GM12878 (cell line): ENCODE measurements around the gene LTK. TPM values are rescaled to one million over a fixed set of nuclear protein-coding genes. Genes with fewer than 3 reads are reported as not detected.

Experiments used
- CEBPZ ChIP-seq: fragments of 150-350 bp; IDR thresholded peaks from 2 replicates; pipeline ENCODE4 v1.6.1; 2016; ENCODE audit warnings: low read depth, low read length
- CTCF ChIP-seq, 3 experiments: IDR thresholded peaks in 2 of 3; conservative IDR thresholded peaks in 1 of 3; 2 replicates each; pipeline ENCODE4 v1.5.1; 2011; ENCODE audit warnings: low read depth in 3 of 3, low read length in 3 of 3, mild to moderate bottlenecking in 3 of 3, control low read depth in 2 of 3, moderate library complexity in 2 of 3, inconsistent platforms in 1 of 3, mixed read lengths in 1 of 3; ENCODE audit not compliant: control insufficient read depth in 2 of 3, insufficient read depth in 1 of 3; ENCODE audit errors: extremely low read depth in 1 of 3
- USF1 ChIP-seq: IDR thresholded peaks from 2 replicates; pipeline ENCODE4 v1.6.1; 2011; ENCODE audit warnings: borderline replicate concordance, low read depth, mild to moderate bottlenecking, moderate library complexity, mixed read lengths, low read length; ENCODE audit not compliant: insufficient read depth; ENCODE audit errors: extremely low read length
- ZBTB4 ChIP-seq: fragments of 450-650 bp; formaldehyde crosslinking; IDR thresholded peaks from 2 replicates; pipeline ENCODE4 v1.4.0; 2022; ENCODE audit warnings: mild to moderate bottlenecking, moderate library complexity
- polyA plus RNA-seq, 11 experiments: library from polyadenylated mRNA; depleted of rRNA in 4 of 11; unstranded in 6 of 11; stranded (reverse) in 5 of 11; fragments of >200 nt; fragmentation: Nextera tagmentation in 4 of 11; fragmentation: Illumina TruSeq in 1 of 11; extraction: Ambion mirVana in 4 of 11; extraction: Trizol in 1 of 11; gene quantifications; 1 replicate in 1 of 11; 2 replicates in 10 of 11; pipeline versions ENCODE4 v1.2.1 to v1.2.3, GENCODE V29; 2011 to 2016; ENCODE audit warnings: inconsistent platforms in 2 of 11, missing spikeins in 2 of 11, low read depth in 1 of 11
- total RNA-seq, 4 experiments: library from RNA; depleted of rRNA in 3 of 4; stranded (reverse); fragments of >200 nt in 3 of 4; fragmentation: Illumina TruSeq in 1 of 4; extraction: Trizol in 1 of 4; gene quantifications; 2 replicates each; pipeline versions ENCODE4 v1.2.1 to v1.2.3, GENCODE V29; 2013 to 2021

LTK gene
- total and polyA plus RNA-seq, 10 of the 15 experiments (the other 5 are each of a cell fraction or from before 2014, with no cell fraction given), result 0.07 to 0.80 (median 0.20) TPM; not detected in 1

- TF ChIP-seq CTCF (IDR thresholded peaks at IDR 0.05 in 2 of 3, conservative IDR thresholded peaks at IDR 0.05 in 1 of 3; ENCODE audit: control insufficient read depth in 2 of 3, extremely low read depth in 1 of 3, insufficient read depth in 1 of 3, low read depth in 3 of 3, low read length in 3 of 3) (no peak), ZBTB4 (no peak), USF1 (no peak), CEBPZ (no peak)
Observed at GRCh38 chr15:41511331-41511898, 2.2 kb downstream of the LTK start (continued).
